Glutamatergic neuron (in vitro differentiated cells): ENCODE results near the gene TOMM20. TPM values are rescaled to one million over a fixed set of nuclear protein-coding genes. Genes with fewer than 3 reads are reported as not detected.

ENCODE experiments used
- DNase-seq: peaks from one replicate; pipeline ENCODE4 v3.0.0; 2022
- H3K27ac Mint-ChIP-seq: one replicate; pipeline ENCODE4 v1.8.0; 2020; ENCODE audit warnings: mild to moderate bottlenecking, mixed read lengths, inconsistent platforms; ENCODE audit not compliant: unreplicated experiment
- H3K27me3 Mint-ChIP-seq: one replicate; pipeline ENCODE4 v1.8.0; 2020; ENCODE audit warnings: mild to moderate bottlenecking, moderate library complexity, mixed read lengths, inconsistent platforms; ENCODE audit not compliant: unreplicated experiment
- H3K36me3 Mint-ChIP-seq: one replicate; pipeline ENCODE4 v1.8.0; 2020; ENCODE audit warnings: mild to moderate bottlenecking, mixed read lengths, inconsistent platforms; ENCODE audit not compliant: unreplicated experiment
- H3K4me1 Mint-ChIP-seq: one replicate; pipeline ENCODE4 v1.8.0; 2020; ENCODE audit warnings: mild to moderate bottlenecking, low read depth, mixed read lengths, inconsistent platforms; ENCODE audit not compliant: unreplicated experiment
- H3K4me3 Mint-ChIP-seq: one replicate; pipeline ENCODE4 v1.8.0; 2020; ENCODE audit warnings: mild to moderate bottlenecking, mixed read lengths, inconsistent platforms; ENCODE audit not compliant: unreplicated experiment
- H3K9me3 Mint-ChIP-seq: one replicate; pipeline ENCODE4 v1.8.0; 2020; ENCODE audit warnings: mild to moderate bottlenecking, moderate library complexity, mixed read lengths, inconsistent platforms; ENCODE audit not compliant: unreplicated experiment
- CTCF ChIP-seq: fragments of 200-600 bp; sonication (generic); IDR thresholded peaks from one replicate; pipeline ENCODE4 v1.5.0; 2021; ENCODE audit not compliant: partially characterized antibody, unreplicated experiment
- long read RNA-seq: library from polyadenylated mRNA; unstranded; transcript quantifications from one replicate; pipeline ENCODE4 v2.0.0, GENCODE V29; 2020; ENCODE audit not compliant: unreplicated experiment
- total RNA-seq: library from RNA; stranded (reverse); fragmentation: NEBNext Ultra II Directional; extraction: Animal tissue kit (Norgen Biotek cat#: 25700); gene quantifications from one replicate; pipeline ENCODE4 v1.2.1, GENCODE V29; 2021; ENCODE audit not compliant: unreplicated experiment

Gene TOMM20
- total RNA-seq = 166 TPM
- long read RNA-seq, transcript TOMM20-201 (5 exons, 3,387 nt) = major isoform, 115 of 124 reads
- long read RNA-seq, partial matches to known transcripts = 0 of 124 reads
- long read RNA-seq, other reads (novel, unspliced or antisense) = 9 of 124 reads

- peaks cover 5% of the 10 kb centered on the region for H3K4me1 Mint-ChIP-seq
- H3K27me3 Mint-ChIP-seq = peaks cover 10% of the 10 kb centered on the region
- TF ChIP-seq CTCF = no peak
- peak; percentile 98 for DNase-seq
- peaks cover 7% of the 10 kb centered on the region for H3K9me3 Mint-ChIP-seq
- no peaks in the 10 kb centered on the region for H3K36me3 Mint-ChIP-seq
- peak within 1 kb of the TSS; percentile 95 for H3K27ac Mint-ChIP-seq
- peak within 1 kb of the TSS; percentile 99 for H3K4me3 Mint-ChIP-seq
Observed at GRCh38 chr1:235128456-235129328, at the start of gene TOMM20. Gene TOMM20 (minus strand): TSS chr1:235128837. CDS start chr1:235128715, 122 bp downstream.

- peaks cover 4% of the 10 kb centered on the region for H3K36me3 Mint-ChIP-seq
- TF ChIP-seq CTCF = no peak
- no peak overlapping the region for H3K4me3 Mint-ChIP-seq
Observed at GRCh38 chr1:235176486-235176885, 47.8 kb upstream of the TOMM20 start.

GRCh38 chr1:235169986-235170385, 41.3 kb upstream of the TOMM20 start:
- no peak overlapping the region for H3K4me3 Mint-ChIP-seq
- TF ChIP-seq CTCF = no peak
- no peak for DNase-seq
- H3K36me3 Mint-ChIP-seq = peaks cover 2% of the 10 kb centered on the region
- H3K27me3 Mint-ChIP-seq = peaks cover 1% of the 10 kb centered on the region
- no peak overlapping the region for H3K27ac Mint-ChIP-seq
- no peaks in the 10 kb centered on the region for H3K4me1 Mint-ChIP-seq
- peaks cover 2% of the 10 kb centered on the region for H3K9me3 Mint-ChIP-seq

More at GRCh38 chr1:235176486-235176885, 47.8 kb upstream of the TOMM20 start:
- H3K27ac Mint-ChIP-seq = no peak overlapping the region
- H3K27me3 Mint-ChIP-seq = no peaks in the 10 kb centered on the region
- no peaks in the 10 kb centered on the region for H3K9me3 Mint-ChIP-seq
- DNase-seq = peak; percentile 48
- no peaks in the 10 kb centered on the region for H3K4me1 Mint-ChIP-seq

- Mint-ChIP-seq H3K36me3 (no peaks in the 10 kb centered on the region), H3K9me3 (peaks cover 3% of the 10 kb centered on the region), H3K4me3 (no peak overlapping the region), H3K27ac (no peak overlapping the region), H3K27me3 (peaks cover 1% of the 10 kb centered on the region), H3K4me1 (no peaks in the 10 kb centered on the region)
- no peak for TF ChIP-seq CTCF
- no peak for DNase-seq
Observed at GRCh38 chr1:235168375-235168774, 39.7 kb upstream of the TOMM20 start.
